Endothelial cell of umbilical vein (primary cell): ENCODE measurements around the gene SMARCA4. TPM values are rescaled to one million over a fixed set of nuclear protein-coding genes. Genes with fewer than 3 reads are reported as not detected.

Source experiments
- BruUV-seq: library from RNA; stranded (reverse); fragments of 400-500 nt; replicated peaks from 2 replicates; lab custom pipeline; 2021; lab: Mats Ljungman, UMichigan
- CTCF ChIA-PET: fragments of 300-600, 350-600 bp; sonication (Branson Sonifier 250); formaldehyde crosslinking; loops from one replicate; lab custom pipeline; 2021; ENCODE audit warnings: antibody characterized with exemption, inconsistent platforms; lab: Charles Lee
- POLR2A ChIA-PET: fragments of 300-600, 350-600 bp; sonication (Branson Sonifier 250); formaldehyde crosslinking; loops from one replicate; lab custom pipeline; 2021; ENCODE audit warnings: antibody characterized with exemption, inconsistent platforms; lab: Charles Lee
- DNase-seq: peaks from one replicate; pipeline ENCODE4 v3.0.0-alpha.2; 2011; ENCODE audit warnings: low read depth, low spot score
- FAIRE-seq: peaks from 2 replicates; lab custom pipeline; 2011; peaks lifted over from hg19 to GRCh38; lab: Jason Lieb, UNC
- H2AFZ ChIP-seq: 2 replicates; pipeline ENCODE4 v1.6.0; 2012; ENCODE audit warnings: low read depth, low read length, control low read depth, inconsistent platforms
- H3K27ac ChIP-seq: 2 replicates; pipeline ENCODE4 v1.5.1; 2011; ENCODE audit warnings: low read depth, mild to moderate bottlenecking, control low read depth, low read length, moderate library complexity; ENCODE audit not compliant: insufficient read depth
- H3K27me3 ChIP-seq, 2 experiments: 2 replicates each; pipeline versions ENCODE4 v1.6.0 to v1.6.1; 2011; ENCODE audit warnings: low read length in 2 of 2, mixed read lengths in 1 of 2; ENCODE audit not compliant: control insufficient read depth in 2 of 2, insufficient read depth in 2 of 2
- H3K36me3 ChIP-seq, 2 experiments: 2 replicates in 1 of 2; 3 replicates in 1 of 2; pipeline ENCODE4 v1.5.1; 2011; ENCODE audit warnings: low read length in 2 of 2, mild to moderate bottlenecking in 1 of 2, moderate library complexity in 1 of 2; ENCODE audit not compliant: control insufficient read depth in 2 of 2, insufficient read depth in 2 of 2; ENCODE audit errors: extremely low read depth in 1 of 2
- H3K4me1 ChIP-seq: 3 replicates; pipeline ENCODE4 v1.5.1; 2011; ENCODE audit warnings: mild to moderate bottlenecking, low read length; ENCODE audit not compliant: control insufficient read depth, insufficient read depth; ENCODE audit errors: extremely low read depth
- H3K4me2 ChIP-seq: 2 replicates; pipeline ENCODE4 v1.6.1; 2011; ENCODE audit warnings: low read length, control low read depth, mixed read lengths; ENCODE audit not compliant: insufficient read depth
- H3K4me3 ChIP-seq, 3 experiments: fragments of 200-600 bp in 1 of 3; sonication (generic), shearing (Covaris generic) in 1 of 3; replicated peaks in 1 of 3; 2 replicates each; pipeline ENCODE4 v1.5.1; 2011 to 2016; ENCODE audit warnings: control low read depth in 3 of 3, low read length in 3 of 3, mild to moderate bottlenecking in 2 of 3, inconsistent platforms in 1 of 3, low read depth in 1 of 3, moderate library complexity in 1 of 3; ENCODE audit not compliant: insufficient read depth in 1 of 3
- H3K79me2 ChIP-seq: 2 replicates; pipeline ENCODE4 v1.6.0; 2012; ENCODE audit warnings: low read length, inconsistent platforms; ENCODE audit not compliant: control insufficient read depth, insufficient read depth
- H3K9ac ChIP-seq: replicated peaks from 2 replicates; pipeline ENCODE3; 2011; ENCODE audit warnings: low read length, control low read depth; ENCODE audit not compliant: insufficient read depth; ENCODE audit errors: extremely low read depth
- H3K9me1 ChIP-seq: replicated peaks from 3 replicates; pipeline ENCODE4 v1.6.0; 2011; ENCODE audit warnings: mild to moderate bottlenecking, low read length; ENCODE audit not compliant: control insufficient read depth, insufficient read depth; ENCODE audit errors: extremely low read depth
- H3K9me3 ChIP-seq: replicated peaks from 2 replicates; pipeline ENCODE4 v1.5.1; 2012; ENCODE audit warnings: low read length, inconsistent platforms; ENCODE audit not compliant: control insufficient read depth, insufficient read depth
- H4K20me1 ChIP-seq: replicated peaks from 2 replicates; pipeline ENCODE3; 2011; ENCODE audit warnings: mild to moderate bottlenecking, low read length; ENCODE audit not compliant: control insufficient read depth, insufficient read depth; ENCODE audit errors: extremely low read depth
- CTCF ChIP-seq, 2 donors: IDR thresholded peaks; 1 replicate in 1 of 2; 2 replicates in 1 of 2; pipeline ENCODE4 v1.5.1; 2011; ENCODE audit warnings: low read length in 2 of 2, mild to moderate bottlenecking in 2 of 2, moderate library complexity in 2 of 2, control low read depth in 1 of 2, inconsistent platforms in 1 of 2, low read depth in 1 of 2; ENCODE audit not compliant: insufficient read depth in 1 of 2; ENCODE audit errors: extremely low read depth in 1 of 2
- EZH2 ChIP-seq: IDR thresholded peaks from 2 replicates; pipeline ENCODE4 v1.6.1; 2012; ENCODE audit warnings: borderline replicate concordance, low read depth, mild to moderate bottlenecking, moderate library complexity, low read length, inconsistent platforms; ENCODE audit not compliant: severe bottlenecking
- FOS ChIP-seq: IDR thresholded peaks from 2 replicates; pipeline ENCODE4 v1.6.1; 2011; ENCODE audit warnings: mild to moderate bottlenecking, low read length, moderate library complexity, borderline replicate concordance; ENCODE audit not compliant: insufficient read depth
- GATA2 ChIP-seq: IDR thresholded peaks from 2 replicates; pipeline ENCODE4 v1.7.0; 2011; ENCODE audit warnings: low read depth, mild to moderate bottlenecking, moderate library complexity, mixed read lengths, low read length; ENCODE audit not compliant: insufficient read length, insufficient read depth
- JUN ChIP-seq: IDR thresholded peaks from 2 replicates; pipeline ENCODE4 v1.6.1; 2011; ENCODE audit warnings: borderline replicate concordance, low read depth; ENCODE audit not compliant: insufficient read length, insufficient read depth
- MAX ChIP-seq: IDR thresholded peaks from 2 replicates; pipeline ENCODE4 v1.6.1; 2011; ENCODE audit not compliant: insufficient read depth, insufficient read length
- MYC ChIP-seq: IDR thresholded peaks from one replicate; pipeline ENCODE4 v1.6.1; 2011; ENCODE audit warnings: mild to moderate bottlenecking, low read depth, low read length
- POLR2A ChIP-seq: IDR thresholded peaks from 2 replicates; pipeline ENCODE4 v1.6.1; 2012; ENCODE audit warnings: low read depth, mild to moderate bottlenecking, control low read depth, low read length
- POLR2AphosphoS5 ChIP-seq: IDR thresholded peaks from 2 replicates; pipeline ENCODE4 v1.6.1; 2012; ENCODE audit warnings: low read depth, mild to moderate bottlenecking, control low read depth, low read length, moderate library complexity; ENCODE audit not compliant: insufficient read depth
- dilution Hi-C: fragments of 300-500 bp; cut with MboI; formaldehyde crosslinking; loops from one replicate; pipeline ENCODE4 v1.15.0; 2019; ENCODE audit warnings: low sequenced_read_pairs; ENCODE audit not compliant: extremely low pct_ligation_motif_present
- intact Hi-C: fragments of 100-400 bp; cut with micrococcal nuclease; formaldehyde crosslinking; loops from one replicate; pipeline ENCODE4 v1.10.0; 2022
- polyA plus RNA-seq, 4 experiments: library from polyadenylated mRNA; depleted of rRNA in 3 of 4; stranded (reverse) in 3 of 4; unstranded in 1 of 4; fragments of >200 nt; gene quantifications; 2 replicates each; pipeline versions ENCODE4 v1.2.1 to v1.2.3, GENCODE V29; 2011 to 2012; ENCODE audit warnings: missing spikeins in 1 of 4
- total RNA-seq: library from RNA; stranded (reverse); gene quantifications from 2 replicates; pipeline ENCODE4 v1.2.3, GENCODE V29; 2021

Gene SMARCA4
- total and polyA plus RNA-seq, 2 donors (not counting 3 experiments of a cell fraction or from before 2014, with no cell fraction given) = 65.0 to 177 TPM

GRCh38 chr19:11111117-11111770 is 150.4 kb downstream of the SMARCA4 start:
- Histone ChIP-seq H3K4me2 (no peak overlapping the region), H3K36me3 (peaks cover 23 to 37% of the 10 kb centered on the region in 2 experiments), H3K27me3 (no peaks in the 10 kb centered on the region), H3K4me3 (no peak overlapping the region), H3K79me2 (peaks cover 38% of the 10 kb centered on the region), H3K9ac (no peak overlapping the region), H4K20me1 (no peaks in the 10 kb centered on the region), H3K9me1 (no peaks in the 10 kb centered on the region), H3K4me1 (no peaks in the 10 kb centered on the region), H2AFZ (no peak overlapping the region), H3K27ac (no peak overlapping the region), H3K9me3 (no peaks in the 10 kb centered on the region)
- intact Hi-C loops (no loop called here), dilution Hi-C loops (no loop called here)
- FAIRE-seq (no peak), DNase-seq (no peak)
- TF ChIP-seq MAX (no peak), JUN (no peak), EZH2 (no peak), POLR2AphosphoS5 (no peak), POLR2A (no peak), GATA2 (no peak), CTCF (IDR thresholded peaks at IDR 0.05; ENCODE audit: extremely low read depth in 1 of 2, insufficient read depth in 1 of 2, low read depth in 1 of 2, low read length in 2 of 2) (no peak), MYC (no peak), FOS (no peak)
- ChIA-PET CTCF (interaction anchor here (1.0 to 1.5 kb wide), 2 partner anchors 15 to 75 kb away, joined by 3 to 5 read pairs; no protein-coding TSS in a partner anchor), POLR2A (no interaction called here)
- no TSS peak for BruUV-seq
